ENCODE measurements around the gene CD69. TPM values are rescaled to one million over a fixed set of nuclear protein-coding genes. Genes with fewer than 3 reads are reported as not detected.
"Not testable (repeated sequence)": the region's sequence is repeated elsewhere in the genome, so short reads cannot be mapped to it uniquely, and the experiment has no call there.

The CD69 gene
- total RNA-seq, 1 donor from 2014 or later: 0.40 TPM

GRCh38 chr12:9730591-9730990, 30.1 kb downstream of the CD69 start:
- no peak for DNase-seq
- ATAC-seq (ENCODE audit: poor library complexity): no peak
- intact Hi-C loops (cut with DNase I): no loop called here

DNA sequence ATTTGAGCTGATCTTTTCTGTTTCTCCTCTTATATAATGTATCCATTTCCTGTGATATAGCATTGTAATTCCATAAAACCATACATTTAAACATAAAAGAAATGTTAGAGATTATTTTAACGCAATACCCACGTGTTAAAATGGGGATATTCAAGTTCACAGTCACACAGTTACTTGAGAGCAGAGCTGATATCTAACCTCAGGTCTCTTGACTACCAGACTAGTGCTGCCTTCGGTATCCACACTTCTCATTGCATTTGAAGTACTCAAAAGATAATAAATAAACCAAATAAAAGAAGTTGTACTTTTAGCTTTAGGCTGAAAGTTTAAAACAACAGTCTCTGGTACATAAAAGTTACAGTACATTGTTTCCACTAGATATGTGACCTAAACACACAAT, 30.7 kb downstream of the CD69 start:
- intact Hi-C loops (cut with DNase I): no loop called here

DNA sequence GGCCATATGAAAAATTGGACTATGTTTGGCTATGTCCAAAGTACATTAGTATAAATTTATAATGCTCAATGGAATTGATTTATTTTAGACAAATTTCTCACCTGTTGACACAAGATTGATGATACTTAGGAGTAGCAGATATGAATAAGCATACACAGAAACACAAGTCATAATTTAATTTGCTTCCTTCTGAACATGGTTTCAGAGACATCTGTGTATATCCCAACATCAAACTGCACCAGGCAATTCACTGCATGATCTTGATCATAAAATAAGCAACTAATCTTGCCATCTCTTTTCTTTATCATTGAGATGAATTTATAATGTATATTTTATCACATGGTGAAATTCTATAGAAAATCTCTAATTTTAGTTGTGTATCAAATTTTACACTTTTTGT, 31.6 kb downstream of the CD69 start:
- ATAC-seq (ENCODE audit: poor library complexity) (no peak), DNase-seq (no peak)
- intact Hi-C loops (cut with DNase I): no loop called here

More for the DNA sequence above, 30.7 kb downstream of the CD69 start:
- ATAC-seq (ENCODE audit: poor library complexity): no peak
- DNase-seq: no peak

DNA sequence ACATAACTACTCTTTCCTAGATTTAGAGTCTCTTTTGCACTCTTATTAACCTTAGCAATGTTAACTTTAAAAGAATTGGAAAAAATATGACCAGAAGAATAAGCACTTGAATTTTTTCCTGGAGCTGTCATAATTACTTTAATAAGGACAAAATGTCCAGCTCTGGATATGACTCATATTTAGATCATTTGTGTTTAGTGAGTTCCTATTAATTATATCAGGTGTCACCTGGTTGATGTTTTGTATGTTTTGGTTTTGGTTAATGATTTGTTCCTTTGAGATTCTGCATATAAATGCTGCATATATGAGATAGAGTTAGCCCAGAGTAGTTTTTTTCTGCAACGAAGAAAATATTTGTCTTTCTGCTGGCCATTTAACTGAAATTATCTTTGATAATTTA, 32.9 kb downstream of the CD69 start:
- no peak for DNase-seq
- intact Hi-C loops (cut with DNase I): no loop called here
- no peak for ATAC-seq (ENCODE audit: poor library complexity)

DNA sequence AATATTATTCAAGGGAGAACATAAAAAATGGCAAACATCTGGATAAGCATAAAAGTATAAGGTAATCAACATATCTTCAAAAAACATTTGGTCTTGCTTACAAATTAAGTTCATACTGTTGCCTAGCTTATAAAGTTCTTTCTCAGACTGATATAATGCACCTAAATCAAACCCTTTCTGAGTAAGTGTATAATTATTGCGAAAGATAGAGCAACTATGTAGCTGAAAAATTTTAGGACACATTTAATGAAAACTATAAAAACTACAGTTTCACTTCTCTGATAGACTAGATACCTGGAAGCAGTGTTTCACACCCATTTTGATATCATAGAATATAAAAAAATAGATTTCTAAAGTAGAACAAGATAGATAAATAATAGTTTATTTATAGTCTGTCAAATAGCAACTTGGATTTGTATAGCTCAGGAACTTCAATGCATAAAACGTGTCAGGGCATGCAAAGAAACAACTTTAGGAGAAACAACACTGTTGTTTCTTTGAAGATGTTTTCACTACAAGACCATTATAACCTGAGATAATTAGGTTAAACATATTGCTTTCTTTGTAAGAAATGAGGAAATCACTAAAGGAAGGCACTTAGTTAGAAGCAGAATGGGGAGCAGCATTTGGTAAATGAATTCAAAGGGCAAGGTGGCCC, 35.4 kb downstream of the CD69 start:
- ATAC-seq (ENCODE audit: poor library complexity): no peak
- DNase-seq: no peak
- intact Hi-C loops (cut with DNase I): no loop called here

GRCh38 chr12:9724023-9724422, 36.7 kb downstream of the CD69 start:
- DNase-seq: no peak
- intact Hi-C loops (cut with DNase I): no loop called here
- ATAC-seq (ENCODE audit: poor library complexity): no peak

DNA sequence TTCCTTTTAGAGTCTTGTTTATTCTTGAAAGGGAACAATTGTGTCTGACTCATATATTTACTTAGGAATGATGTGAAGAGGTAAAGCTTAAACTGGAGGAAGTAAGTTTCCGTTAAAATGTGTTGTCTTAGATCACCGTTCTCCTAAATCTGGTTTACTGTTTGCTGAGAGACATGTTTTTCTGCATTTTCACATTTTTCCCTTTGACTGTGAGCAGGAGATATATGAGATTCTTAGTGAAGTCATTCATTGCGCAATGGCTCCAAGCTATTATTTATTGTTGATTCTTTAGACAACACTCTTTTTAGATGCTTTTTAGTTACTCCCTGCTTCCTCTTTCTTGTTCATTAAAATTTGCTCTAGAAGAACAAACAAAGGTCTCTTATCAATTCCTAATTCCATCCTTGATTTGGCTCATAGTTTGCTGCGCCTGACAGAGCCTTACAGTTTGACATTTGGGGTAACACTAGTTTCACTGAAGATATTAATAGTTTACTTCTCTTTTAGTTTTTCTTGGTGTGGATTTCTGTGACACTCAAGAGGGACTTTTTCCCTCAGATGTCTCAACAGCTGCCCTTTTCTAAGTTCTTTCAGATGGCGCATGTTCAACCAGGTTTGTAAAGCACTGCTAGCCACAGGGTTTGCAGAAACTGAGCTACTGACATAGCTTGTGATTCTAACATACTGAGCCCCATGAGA, 39.2 kb downstream of the CD69 start:
- DNase-seq: no peak
- ATAC-seq (ENCODE audit: poor library complexity): no peak
- intact Hi-C loops (cut with DNase I): no loop called here

DNA sequence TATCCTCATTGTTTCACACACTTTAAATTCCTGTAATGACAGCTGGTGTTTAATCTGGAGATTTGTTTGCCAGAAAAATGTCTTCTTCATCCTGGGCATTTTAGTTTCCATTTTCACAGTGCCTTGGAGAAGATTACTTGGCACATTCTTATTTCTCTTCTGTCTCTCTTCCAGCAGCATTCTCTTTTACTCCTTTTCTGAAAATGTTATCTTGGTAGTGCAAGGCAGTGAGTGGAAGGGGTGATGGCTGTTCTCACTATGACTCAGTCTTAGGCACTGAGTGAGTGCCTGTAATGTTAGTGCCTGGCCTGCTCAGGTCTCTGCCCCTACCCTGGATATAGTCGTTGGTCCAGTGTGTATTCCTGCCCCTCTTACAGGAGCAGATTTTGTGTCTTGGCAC, 40.9 kb downstream of the CD69 start:
- ATAC-seq (ENCODE audit: poor library complexity) (no peak), DNase-seq (no peak)
- intact Hi-C loops (cut with DNase I): no loop called here

GRCh38 chr12:9718968-9719367, 41.7 kb downstream of the CD69 start:
- DNase-seq (no peak), ATAC-seq (ENCODE audit: poor library complexity) (no peak)
- intact Hi-C loops (cut with DNase I): no loop called here

- intact Hi-C loops (cut with DNase I): no loop called here
- ATAC-seq (ENCODE audit: poor library complexity): no peak
- DNase-seq: no peak
Observed at GRCh38 chr12:9717070-9717925, 43.4 kb downstream of the CD69 start.

- intact Hi-C loops (cut with DNase I); ATAC-seq (ENCODE audit: poor library complexity); DNase-seq: not testable (repeated sequence)
Observed at GRCh38 chr12:9713032-9713558, 47.6 kb downstream of the CD69 start.

GRCh38 chr12:9711664-9712063, 49.0 kb downstream of the CD69 start:
- DNase-seq (no peak), ATAC-seq (ENCODE audit: poor library complexity) (no peak)
- intact Hi-C loops (cut with DNase I): no loop called here

DNA sequence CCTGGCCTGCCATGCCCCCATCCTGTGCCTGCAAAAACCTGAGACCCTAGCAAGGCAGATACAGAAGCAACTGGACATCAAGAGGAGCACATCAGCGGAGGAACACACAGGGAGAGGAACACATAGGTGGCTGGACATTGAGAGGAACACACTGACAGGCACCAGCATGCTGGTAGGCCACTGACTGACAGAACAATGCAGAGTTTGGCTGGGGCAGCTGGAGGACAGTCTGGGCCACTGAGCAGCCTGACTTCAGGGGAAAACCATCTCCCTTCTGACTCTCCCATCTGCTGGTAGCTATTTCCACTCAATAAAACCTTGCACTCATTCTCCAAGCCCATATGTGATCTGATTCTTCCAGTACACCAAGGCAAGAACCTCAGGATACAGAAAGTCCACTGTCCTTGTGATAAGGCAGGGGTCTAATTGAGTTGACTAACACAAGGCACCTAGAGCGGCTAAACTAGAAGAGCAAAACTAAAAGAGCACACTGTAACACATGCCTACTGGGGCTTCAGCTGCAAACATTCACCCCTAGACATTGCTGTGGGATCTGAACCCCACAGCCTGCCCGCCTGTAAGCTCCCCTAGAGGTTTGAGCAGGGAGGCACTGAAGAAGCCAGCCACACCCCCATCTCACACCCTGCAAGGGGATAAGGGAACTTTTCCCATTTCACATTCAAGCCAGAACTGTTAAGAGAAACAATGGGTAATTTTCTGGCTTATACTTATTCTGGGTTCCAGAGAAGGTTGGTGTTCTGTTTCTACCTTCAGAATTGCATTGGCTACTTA, 49.9 kb downstream of the CD69 start:
- intact Hi-C loops (cut with DNase I): no loop called here
- DNase-seq: no peak
- ATAC-seq (ENCODE audit: poor library complexity): no peak

- intact Hi-C loops (cut with DNase I): loop anchor here (5.0 kb wide), 1 partner anchor 77 kb away; no protein-coding TSS in a partner anchor
- no peak for DNase-seq
- no peak for ATAC-seq (ENCODE audit: poor library complexity)
Observed at GRCh38 chr12:9708853-9709252, 51.8 kb downstream of the CD69 start.

GRCh38 chr12:9707864-9708808, 52.6 kb downstream of the CD69 start:
- ATAC-seq (ENCODE audit: poor library complexity) (peak; percentile 82), DNase-seq (peak; percentile 54)
- intact Hi-C loops (cut with DNase I): loop anchor here (5.0 kb wide), 1 partner anchor 76 kb away; no protein-coding TSS in a partner anchor

- DNase-seq: no peak
- intact Hi-C loops (cut with DNase I): loop anchor here (5.0 kb wide), 1 partner anchor 75 kb away; no protein-coding TSS in a partner anchor
- no peak for ATAC-seq (ENCODE audit: poor library complexity)
Observed at GRCh38 chr12:9707356-9707755, 53.3 kb downstream of the CD69 start.

DNA sequence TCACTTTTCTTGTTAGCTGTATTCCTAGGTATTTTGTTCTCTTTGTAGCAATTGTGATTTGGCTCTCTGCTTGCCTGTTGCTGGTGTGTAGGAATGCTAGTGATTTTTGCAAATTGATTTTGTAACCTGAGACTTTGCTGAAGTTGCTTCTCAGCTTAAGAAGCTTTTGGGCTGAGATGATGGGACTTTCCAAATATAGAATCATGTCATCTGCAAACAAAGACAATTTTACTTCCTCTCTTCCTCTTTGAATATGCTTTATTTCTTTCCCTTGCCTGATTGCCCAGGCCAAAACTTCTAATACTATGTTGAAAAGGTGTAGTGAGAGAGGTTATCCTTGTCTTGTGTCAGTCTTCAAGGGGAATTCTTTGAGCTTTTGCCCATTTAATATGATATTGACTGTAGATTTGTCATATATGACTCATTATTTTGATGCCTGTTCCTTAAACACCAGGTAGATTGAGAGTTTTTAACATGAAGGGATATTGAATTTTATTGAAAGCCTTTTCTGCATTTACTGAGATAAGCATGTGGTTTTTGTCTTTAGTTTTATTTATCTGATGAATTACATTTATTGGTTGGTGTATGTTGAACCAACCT, 54.5 kb downstream of the CD69 start:
- ATAC-seq (ENCODE audit: poor library complexity): no peak
- intact Hi-C loops (cut with DNase I): loop anchor here (5.0 kb wide), 1 partner anchor 74 kb away; no protein-coding TSS in a partner anchor
- no peak for DNase-seq

All from Right ventricle myocardium superior (tissue), 1 donor.